Stimulated activated naive CD8-positive, alpha-beta T cell treated with anti-CD3 and anti-CD28 coated beads, Interleukin-15, amount 100 ng/mL, for 72 hours (primary cell): ENCODE measurements around the gene SLC45A2.
"Not testable (repeated sequence)": the region's sequence is repeated elsewhere in the genome, so short reads cannot be mapped to it uniquely, and the experiment has no call there.

ENCODE experiments used
- ATAC-seq: fragments of 150-1000 bp; cut with Tn5 transposase; 2 replicates; pipeline ENCODE4 v1.10.0; 2021; ENCODE audit warnings: mild to moderate bottlenecking, moderate library complexity
- DNase-seq, 2 donors: peaks; one replicate each; pipeline ENCODE4 v3.0.0; 2021 to 2022
- H3K27ac Mint-ChIP-seq, 2 donors: one replicate each; pipeline ENCODE4 v1.8.0; 2022; ENCODE audit warnings: mild to moderate bottlenecking in 2 of 2, mixed read lengths in 2 of 2, moderate library complexity in 2 of 2
- H3K27me3 Mint-ChIP-seq: one replicate; pipeline ENCODE4 v1.8.0; 2022; ENCODE audit warnings: mixed read lengths
- H3K4me1 Mint-ChIP-seq: one replicate; pipeline ENCODE4 v1.8.0; 2022; ENCODE audit warnings: mild to moderate bottlenecking, mixed read lengths
- H3K4me3 Mint-ChIP-seq, 2 donors: one replicate each; pipeline ENCODE4 v1.8.0; 2022; ENCODE audit warnings: mild to moderate bottlenecking in 2 of 2, mixed read lengths in 2 of 2, moderate library complexity in 1 of 2
- H3K9me3 Mint-ChIP-seq, 2 donors: one replicate each; pipeline ENCODE4 v1.8.0; 2022; ENCODE audit warnings: mixed read lengths in 2 of 2

SLC45A2 gene

GRCh38 chr5:33929925-33930690 lies 54.4 kb downstream of the SLC45A2 start:
- Mint-ChIP-seq H3K4me1 (no peaks in the 10 kb centered on the region), H3K27ac (no peak overlapping the region), H3K4me3 (no peak overlapping the region), H3K9me3 (no peaks in the 10 kb centered on the region), H3K27me3 (peaks cover 6% of the 10 kb centered on the region)
- no peak for DNase-seq
- ATAC-seq, result no peak

DNA sequence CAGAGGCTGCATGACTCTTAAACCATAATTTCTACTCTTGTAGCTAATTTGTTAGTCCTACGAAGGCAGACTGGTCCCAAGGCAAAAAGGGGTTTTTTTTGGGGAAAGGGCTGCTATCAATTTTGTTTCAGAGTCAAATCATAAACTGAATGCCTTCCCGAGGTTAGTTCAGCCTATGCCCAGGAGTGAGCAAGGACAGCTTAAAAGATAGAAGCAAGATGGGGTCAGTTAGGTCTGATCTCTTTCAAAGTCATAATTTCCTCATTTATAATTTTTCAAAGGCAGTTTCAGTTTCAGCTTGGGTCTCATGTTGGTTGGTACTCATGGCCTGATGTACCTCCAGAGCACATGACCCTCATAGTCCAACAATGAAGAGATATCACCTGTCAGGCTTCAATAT lies 56.2 kb downstream of the SLC45A2 start:
- DNase-seq (no peak), ATAC-seq (no peak)
- H3K27ac Mint-ChIP-seq, result no peak overlapping the region
- H3K4me1 Mint-ChIP-seq, result no peaks in the 10 kb centered on the region
- H3K4me3 Mint-ChIP-seq, result no peak overlapping the region
- peaks cover 6% of the 10 kb centered on the region for H3K27me3 Mint-ChIP-seq
- no peaks in the 10 kb centered on the region for H3K9me3 Mint-ChIP-seq

DNA sequence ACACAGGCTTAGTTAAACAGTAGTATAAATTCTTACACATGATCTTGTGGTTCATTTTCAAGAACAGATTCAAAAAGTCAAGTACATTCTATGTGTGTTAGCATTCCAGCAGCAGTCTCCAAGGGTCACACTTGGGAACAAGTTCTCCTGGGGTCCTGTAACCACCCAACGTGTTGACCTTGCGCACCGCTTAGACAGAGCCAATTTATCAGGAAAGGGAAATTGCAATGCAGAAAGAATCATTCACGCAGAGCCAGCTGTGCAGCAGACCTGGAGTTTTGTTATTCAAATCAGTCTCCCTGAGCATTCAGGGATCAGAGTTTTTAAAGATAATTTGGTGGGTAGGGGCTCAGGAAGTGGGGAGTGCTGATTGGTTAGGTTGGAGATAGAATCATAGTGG lies 56.8 kb downstream of the SLC45A2 start:
- no peak overlapping the region for H3K4me3 Mint-ChIP-seq

GRCh38 chr5:33925278-33925677 lies 59.2 kb downstream of the SLC45A2 start:
- ATAC-seq (no peak), DNase-seq (no peak)
- H3K27me3 Mint-ChIP-seq, result no peaks in the 10 kb centered on the region
- H3K27ac Mint-ChIP-seq, result no peak overlapping the region
- H3K4me3 Mint-ChIP-seq, result no peak overlapping the region
- H3K9me3 Mint-ChIP-seq, result peaks cover 0 to 3% of the 10 kb centered on the region in 2 donors
- no peaks in the 10 kb centered on the region for H3K4me1 Mint-ChIP-seq

More for the DNA sequence above, 56.8 kb downstream of the SLC45A2 start:
- no peak for DNase-seq
- no peak for ATAC-seq
- no peaks in the 10 kb centered on the region for H3K4me1 Mint-ChIP-seq
- peaks cover 6% of the 10 kb centered on the region for H3K27me3 Mint-ChIP-seq
- H3K27ac Mint-ChIP-seq, result no peak overlapping the region
- H3K9me3 Mint-ChIP-seq, result no peaks in the 10 kb centered on the region

GRCh38 chr5:33921002-33921401 lies 63.5 kb downstream of the SLC45A2 start:
- Mint-ChIP-seq H3K27me3 (no peaks in the 10 kb centered on the region), H3K4me1 (no peaks in the 10 kb centered on the region), H3K9me3 (peaks cover 10 to 46% of the 10 kb centered on the region in 2 donors), H3K27ac (no peak overlapping the region), H3K4me3 (no peak overlapping the region)
- no peak for DNase-seq
- ATAC-seq, result no peak

- not testable (repeated sequence) for ATAC-seq, H3K27ac Mint-ChIP-seq, DNase-seq, H3K4me1 Mint-ChIP-seq, H3K4me3 Mint-ChIP-seq, H3K27me3 Mint-ChIP-seq
- H3K9me3 Mint-ChIP-seq, result peaks cover 19 to 58% of the 10 kb centered on the region in 2 donors
Measured at GRCh38 chr5:33914844-33915243, 69.6 kb downstream of the SLC45A2 start.

DNA sequence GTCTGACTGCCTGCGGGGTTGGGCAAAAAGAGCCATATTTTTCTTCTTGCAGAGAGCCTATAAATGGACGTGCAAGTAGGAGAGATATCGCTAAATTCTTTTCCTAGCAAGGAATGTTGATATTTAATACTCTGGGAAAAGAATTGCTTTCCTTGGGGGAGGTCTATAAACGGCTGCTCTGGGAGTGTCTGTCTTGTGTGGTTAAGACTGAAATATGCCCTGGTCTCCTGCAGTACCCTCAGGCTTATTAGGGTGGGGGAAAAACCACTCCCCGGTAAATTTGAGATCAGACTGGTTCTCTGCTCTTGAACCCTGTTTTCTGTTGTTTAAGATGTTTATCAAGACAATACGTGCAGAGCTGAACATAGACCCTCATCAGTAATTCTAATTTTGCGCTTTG lies 78.2 kb downstream of the SLC45A2 start:
- not testable (repeated sequence) for H3K27ac Mint-ChIP-seq, ATAC-seq, H3K27me3 Mint-ChIP-seq, H3K4me1 Mint-ChIP-seq, DNase-seq, H3K4me3 Mint-ChIP-seq
- peaks cover 14 to 35% of the 10 kb centered on the region in 2 donors for H3K9me3 Mint-ChIP-seq

DNA sequence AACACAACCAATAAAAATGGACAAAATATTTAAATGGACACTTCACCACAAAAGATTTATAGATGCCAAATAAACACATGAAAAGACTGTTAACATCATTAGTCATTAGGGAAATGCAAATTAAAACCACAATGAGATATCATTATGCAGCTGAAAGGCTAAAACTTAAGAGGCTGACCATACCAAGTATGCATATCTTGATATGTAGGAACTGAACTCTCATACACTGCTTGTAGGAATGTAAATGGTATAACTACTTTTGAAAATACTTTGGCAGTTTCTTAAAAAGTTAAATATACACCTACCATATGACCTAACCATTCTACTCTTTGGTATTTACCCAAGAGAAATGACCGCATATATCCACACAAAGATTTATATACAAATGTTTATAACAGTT lies 79.1 kb downstream of the SLC45A2 start:
- H3K27ac Mint-ChIP-seq, result no peak overlapping the region
- DNase-seq, result no peak

GRCh38 chr5:33903118-33903517 lies 81.4 kb downstream of the SLC45A2 start:
- ATAC-seq (no peak), DNase-seq (no peak)
- Mint-ChIP-seq H3K27me3 (no peaks in the 10 kb centered on the region), H3K4me1 (no peaks in the 10 kb centered on the region), H3K4me3 (no peak overlapping the region), H3K9me3 (peaks cover 14 to 25% of the 10 kb centered on the region in 2 donors), H3K27ac (no peak overlapping the region)

More for the DNA sequence above, 79.1 kb downstream of the SLC45A2 start:
- Mint-ChIP-seq H3K4me1 (no peaks in the 10 kb centered on the region), H3K4me3 (no peak overlapping the region), H3K9me3 (peaks cover 14 to 35% of the 10 kb centered on the region in 2 donors), H3K27me3 (no peaks in the 10 kb centered on the region)
- no peak for ATAC-seq

- Mint-ChIP-seq H3K27me3 (no peaks in the 10 kb centered on the region), H3K4me3 (no peak overlapping the region), H3K4me1 (no peaks in the 10 kb centered on the region), H3K27ac (no peak overlapping the region), H3K9me3 (peaks cover 14 to 17% of the 10 kb centered on the region in 2 donors)
- ATAC-seq (no peak), DNase-seq (no peak)
Measured at GRCh38 chr5:33901156-33901555, 83.3 kb downstream of the SLC45A2 start.
